ENCODE data around the gene VPS9D1.

- TF ChIP-seq TCF12 (IDR thresholded peaks at IDR 0.05; ENCODE audit: low read depth) (no peak), MAX (IDR thresholded peaks at IDR 0.05) (no peak), CEBPB (IDR thresholded peaks at IDR 0.05) (no peak), NFIC (IDR thresholded peaks at IDR 0.05) (no peak), TEAD4 (IDR thresholded peaks at IDR 0.05) (no peak), REST (IDR thresholded peaks at IDR 0.05; ENCODE audit: low read depth) (no peak), EGR1 (IDR thresholded peaks at IDR 0.05) (no peak), CREB1 (IDR thresholded peaks at IDR 0.05; ENCODE audit: low read depth) (no peak), EP300 (IDR thresholded peaks at IDR 0.05; ENCODE audit: borderline replicate concordance) (no peak), RAD21 (IDR thresholded peaks at IDR 0.05; ENCODE audit: low read depth) (no peak)
Observed at GRCh38 chr16:89669755-89670154, 50.9 kb downstream of the VPS9D1 start.

All from Ishikawa (cell line).